Stimulated activated CD4-positive, alpha-beta T cell treated with anti-CD3 and anti-CD28 coated beads, Interleukin-15, amount 100 ng/mL, for 24 hours (primary cell): ENCODE measurements around the gene RTKN2.
A peak's percentile ranks its signal among the peaks of the same experiment; 100 is the strongest.
"Not testable (repeated sequence)": the region's sequence is repeated elsewhere in the genome, so short reads cannot be mapped to it uniquely, and the experiment has no call there.

Experiments
- DNase-seq: peaks from one replicate; pipeline ENCODE4 v3.0.0-alpha.2; 2020

RTKN2 gene, protein sequence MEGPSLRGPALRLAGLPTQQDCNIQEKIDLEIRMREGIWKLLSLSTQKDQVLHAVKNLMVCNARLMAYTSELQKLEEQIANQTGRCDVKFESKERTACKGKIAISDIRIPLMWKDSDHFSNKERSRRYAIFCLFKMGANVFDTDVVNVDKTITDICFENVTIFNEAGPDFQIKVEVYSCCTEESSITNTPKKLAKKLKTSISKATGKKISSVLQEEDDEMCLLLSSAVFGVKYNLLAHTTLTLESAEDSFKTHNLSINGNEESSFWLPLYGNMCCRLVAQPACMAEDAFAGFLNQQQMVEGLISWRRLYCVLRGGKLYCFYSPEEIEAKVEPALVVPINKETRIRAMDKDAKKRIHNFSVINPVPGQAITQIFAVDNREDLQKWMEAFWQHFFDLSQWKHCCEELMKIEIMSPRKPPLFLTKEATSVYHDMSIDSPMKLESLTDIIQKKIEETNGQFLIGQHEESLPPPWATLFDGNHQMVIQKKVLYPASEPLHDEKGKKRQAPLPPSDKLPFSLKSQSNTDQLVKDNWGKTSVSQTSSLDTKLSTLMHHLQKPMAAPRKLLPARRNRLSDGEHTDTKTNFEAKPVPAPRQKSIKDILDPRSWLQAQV

GRCh38 chr10:62268399-62269114 is at the start of gene RTKN2:
Gene RTKN2, minus strand, starts transcription at chr10:62268844. Its CDS starts 234 bp downstream, at chr10:62268610.
- peak; percentile 79 for DNase-seq

DNA sequence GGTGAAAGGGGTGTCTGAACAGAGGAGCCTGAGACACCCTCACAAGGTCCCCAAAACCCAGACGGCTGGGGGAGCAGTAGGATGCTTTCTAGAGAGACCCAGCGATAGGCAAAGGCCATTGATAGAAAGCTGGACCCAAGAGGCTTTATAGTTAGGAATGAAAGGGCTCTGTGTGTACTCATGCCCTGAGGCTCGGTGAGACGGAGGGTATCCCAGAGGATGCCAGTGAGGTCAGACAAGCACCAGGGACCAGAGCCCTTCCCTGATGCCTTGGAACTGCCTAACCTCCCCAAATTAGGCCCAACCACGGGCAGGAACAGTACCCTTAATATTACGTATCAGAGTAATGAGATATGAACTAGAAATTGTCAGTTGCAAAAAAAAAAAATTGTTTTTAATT is 48.6 kb upstream of the RTKN2 start:
- DNase-seq = no peak

DNA sequence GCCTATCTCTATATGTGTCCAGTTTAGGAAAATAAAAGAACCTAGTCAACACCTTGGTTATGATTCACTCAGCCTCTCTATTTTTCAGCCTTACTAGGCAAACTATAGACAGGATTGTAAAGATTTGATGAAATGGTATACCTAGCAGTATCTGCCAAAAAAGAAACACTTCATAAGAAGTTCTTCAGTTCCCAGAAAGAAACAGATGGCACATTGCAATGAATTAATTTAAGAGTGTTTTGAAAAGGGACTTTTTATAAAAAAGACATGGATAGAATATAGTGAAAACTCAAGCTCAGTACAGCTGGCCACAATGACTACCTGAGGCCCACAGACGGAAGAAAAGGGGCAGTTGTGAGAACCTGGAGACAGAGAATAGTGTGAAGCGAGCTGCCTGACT is 40.6 kb upstream of the RTKN2 start:
- no peak for DNase-seq

- DNase-seq = no peak
Measured at GRCh38 chr10:62308101-62308500, 39.5 kb upstream of the RTKN2 start.

GRCh38 chr10:62307635-62308034 is 39.0 kb upstream of the RTKN2 start:
- no peak for DNase-seq

- DNase-seq = peak; percentile 19
Measured at GRCh38 chr10:62306663-62307062, 38.0 kb upstream of the RTKN2 start.

DNA sequence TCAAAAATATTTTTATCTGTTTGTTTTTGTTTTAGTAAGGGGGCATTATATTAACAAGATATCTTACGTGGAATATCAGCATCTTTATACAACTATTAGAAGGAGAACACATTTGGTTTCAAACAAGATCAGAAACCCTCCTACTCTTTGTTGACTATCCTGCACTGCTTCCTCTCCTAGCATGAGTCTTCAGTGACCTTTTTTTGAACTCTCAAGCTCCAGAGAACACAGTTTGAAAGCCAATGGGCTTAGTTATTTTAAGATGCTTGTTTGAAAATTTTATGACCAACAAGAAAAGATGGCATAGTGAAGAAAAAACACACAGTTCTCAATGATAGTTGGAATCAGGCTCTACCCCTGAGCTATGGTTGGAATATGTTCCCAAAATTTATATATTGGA is 37.2 kb upstream of the RTKN2 start:
- DNase-seq = no peak

DNA sequence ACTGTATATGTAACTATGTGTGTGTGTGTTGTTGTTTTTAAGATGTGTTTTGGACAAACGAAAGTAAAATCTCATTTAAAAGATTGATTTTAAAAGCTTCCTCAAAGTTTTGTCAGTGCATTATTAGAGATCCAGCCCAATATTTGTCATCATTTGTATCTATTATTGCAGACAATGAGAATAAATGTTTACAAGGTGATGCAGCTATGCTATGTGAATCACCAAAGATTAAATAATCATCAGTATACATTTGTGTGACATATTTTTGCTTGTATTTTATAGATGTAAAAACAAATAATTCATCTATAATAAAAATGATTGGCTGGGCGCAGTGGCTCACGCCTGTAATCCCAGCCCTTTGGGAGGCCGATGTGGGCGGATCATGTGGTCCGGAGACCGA is 35.3 kb upstream of the RTKN2 start:
- no peak for DNase-seq

DNA sequence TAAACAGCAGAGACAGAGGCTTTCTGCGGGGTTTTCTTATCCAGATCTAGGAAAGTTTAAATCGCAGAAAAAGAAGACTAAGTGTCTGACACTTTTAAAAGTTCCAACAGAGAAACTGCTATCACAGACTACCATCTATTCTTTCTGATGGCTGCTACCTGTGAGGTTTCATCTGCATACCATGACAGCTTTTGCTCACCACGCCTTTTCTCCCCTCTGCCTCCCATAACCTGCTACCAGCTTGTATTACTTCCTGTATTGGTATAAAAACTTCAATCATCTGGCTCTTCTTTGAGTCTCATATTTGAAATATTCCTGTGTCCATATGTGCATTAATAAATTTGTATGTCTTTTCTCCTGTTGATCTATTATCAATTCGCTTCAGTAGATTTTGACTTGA is 34.1 kb upstream of the RTKN2 start:
- no peak for DNase-seq

DNA sequence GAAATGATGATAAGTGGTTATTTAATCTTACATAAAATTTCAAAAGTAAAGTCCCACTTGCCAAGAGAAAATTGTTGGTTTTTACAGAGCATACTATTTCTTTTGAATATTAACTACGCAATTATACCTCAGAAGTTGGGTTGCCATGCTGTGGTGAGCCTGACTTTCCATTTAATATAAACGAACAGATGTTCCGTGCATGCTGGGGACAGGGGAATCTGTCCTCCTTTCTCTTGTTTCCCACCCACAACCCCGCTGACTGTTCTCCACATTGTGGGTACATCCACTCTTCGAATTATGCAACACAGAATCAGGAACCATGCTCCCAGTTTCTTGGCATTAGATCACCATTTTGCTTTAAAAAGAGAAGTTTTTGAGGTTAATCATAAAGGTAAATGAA is 29.2 kb upstream of the RTKN2 start:
- DNase-seq = no peak

- no peak for DNase-seq
Measured at GRCh38 chr10:62284221-62284620, 15.6 kb upstream of the RTKN2 start.

DNA sequence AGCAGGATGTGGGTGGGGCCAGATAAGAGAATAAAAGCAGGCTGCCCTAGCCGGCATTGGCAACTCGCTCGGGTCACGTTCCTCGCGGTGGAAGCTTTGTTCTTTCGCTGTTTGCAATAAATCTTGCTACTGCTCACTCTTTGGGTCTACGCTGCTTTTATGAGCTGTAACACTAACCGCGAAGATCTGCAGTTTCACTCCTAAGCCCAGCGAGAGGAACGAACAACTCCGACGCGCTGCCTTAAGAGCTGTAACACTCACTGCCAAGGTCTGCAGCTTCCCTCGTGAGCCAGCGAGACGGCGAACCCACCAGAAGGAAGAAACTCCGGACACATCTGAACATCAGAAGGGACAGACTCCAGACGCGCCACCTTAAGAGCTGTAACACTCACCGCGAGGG is 12.7 kb upstream of the RTKN2 start:
- not testable (repeated sequence) for DNase-seq

DNA sequence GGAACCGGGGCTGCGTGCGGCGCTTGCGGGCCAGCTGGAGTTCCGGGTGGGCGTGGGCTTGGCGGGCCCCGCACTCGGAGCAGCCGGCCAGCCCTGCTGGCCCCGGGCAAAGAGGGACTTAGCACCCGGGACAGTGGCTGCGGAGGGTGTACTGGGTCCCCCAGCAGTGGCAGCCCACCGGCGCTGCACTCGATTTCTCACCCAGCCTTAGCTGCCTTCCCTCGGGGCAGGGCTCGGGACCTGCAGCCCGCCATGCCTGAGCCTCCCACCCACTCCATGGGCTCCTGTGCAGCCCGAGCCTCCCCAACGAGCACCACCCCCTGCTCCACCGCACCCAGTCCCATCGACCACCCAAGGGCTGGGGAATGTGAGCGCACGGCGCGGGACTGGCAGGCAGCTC is 11.7 kb upstream of the RTKN2 start:
- not testable (repeated sequence) for DNase-seq

DNA sequence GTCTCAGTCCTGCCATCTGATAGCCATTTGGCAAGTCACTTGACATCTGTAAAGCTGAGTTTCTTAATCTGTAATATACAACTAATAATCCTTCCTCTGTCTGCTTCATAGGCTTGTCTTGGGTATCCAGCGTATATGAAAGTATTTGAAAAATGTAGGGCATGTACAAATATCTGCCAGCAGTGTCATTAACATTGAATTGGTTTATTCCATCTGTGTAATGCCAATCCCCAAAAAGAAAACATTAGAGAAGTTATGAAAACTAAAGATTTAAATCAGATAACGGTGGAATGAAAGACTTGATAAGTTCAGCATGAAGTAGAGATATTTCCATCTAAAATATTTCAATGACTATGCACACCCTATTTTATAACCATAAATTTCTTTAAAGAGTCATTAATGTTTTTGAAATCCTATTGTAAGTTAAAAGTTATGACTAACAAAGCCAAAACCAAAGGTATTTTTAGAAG is 9.8 kb upstream of the RTKN2 start:
- no peak for DNase-seq

GRCh38 chr10:62277971-62278370 is 9.3 kb upstream of the RTKN2 start:
- no peak for DNase-seq

DNA sequence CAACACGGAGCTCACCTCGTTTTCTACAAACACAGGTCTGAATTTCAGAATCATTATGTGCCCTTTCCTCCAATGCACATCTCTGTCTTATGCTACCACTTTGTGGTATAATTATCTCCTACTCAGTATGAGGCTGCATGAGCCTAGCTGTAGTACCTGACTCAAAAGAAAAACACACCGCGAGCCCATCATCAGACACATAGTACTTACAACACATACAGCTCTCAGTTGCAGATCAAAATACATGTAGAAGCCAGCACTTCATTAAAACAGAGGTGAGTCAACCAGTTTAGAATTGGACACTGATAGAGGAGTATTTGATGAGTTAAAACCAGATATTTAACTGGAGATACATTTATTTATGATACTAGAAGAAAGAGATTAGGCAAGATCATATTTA is 1.4 kb upstream of the RTKN2 start:
- no peak for DNase-seq

GRCh38 chr10:62268027-62268398 is 631 bp downstream of the RTKN2 start:
- peak; percentile 13 for DNase-seq

GRCh38 chr10:62266611-62267010 is 2.0 kb downstream of the RTKN2 start:
- DNase-seq = no peak

- DNase-seq = no peak
Measured at GRCh38 chr10:62266147-62266546, 2.5 kb downstream of the RTKN2 start.

GRCh38 chr10:62264702-62265436 is 3.8 kb downstream of the RTKN2 start:
- DNase-seq = no peak

DNA sequence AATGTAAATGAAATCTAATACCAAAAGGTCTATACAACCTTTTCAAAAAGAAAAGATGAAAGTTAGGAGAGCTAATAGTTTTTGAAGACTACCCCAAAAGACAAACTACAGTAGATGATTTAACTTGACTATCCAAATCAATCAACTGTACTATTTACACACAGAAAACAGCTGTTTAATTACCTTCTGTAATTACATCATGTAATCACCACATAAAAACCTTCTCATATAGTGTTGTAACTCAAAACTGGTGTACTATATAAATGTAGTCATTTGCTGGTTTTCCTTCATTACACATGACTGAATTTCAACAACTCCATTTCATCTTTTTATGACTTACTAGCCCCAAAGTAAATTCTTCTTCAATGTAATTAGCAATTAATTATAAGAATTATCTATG is 4.5 kb downstream of the RTKN2 start:
- no peak for DNase-seq

GRCh38 chr10:62261666-62262065 is 7.0 kb downstream of the RTKN2 start:
- DNase-seq = no peak

DNA sequence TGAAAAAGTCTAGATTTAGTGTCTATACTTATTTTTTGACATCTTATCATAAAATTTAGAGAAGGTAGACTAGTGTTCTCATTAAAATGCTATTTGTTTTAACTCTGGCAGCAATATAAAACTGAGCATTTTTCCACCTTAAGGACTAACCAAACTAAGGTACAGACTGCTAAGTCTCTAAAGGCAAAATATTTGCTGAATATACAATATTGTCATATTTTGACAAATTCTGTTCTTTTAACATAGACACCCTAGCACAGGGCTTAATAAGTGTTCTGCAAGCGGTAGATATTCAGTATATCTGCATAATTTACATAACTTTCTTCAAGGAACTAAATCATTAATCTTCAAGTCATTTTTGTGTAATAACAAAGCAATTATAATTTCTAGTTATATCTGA is 8.6 kb downstream of the RTKN2 start:
- DNase-seq = no peak
